Loucy (cell line): Measurements from ENCODE around the gene TIFAB.

Source experiments
- H2AFZ ChIP-seq: fragments of 200-600 bp; sonication (generic); 2 replicates; pipeline ENCODE4 v1.6.0; 2016; ENCODE audit warnings: antibody characterized with exemption, mild to moderate bottlenecking, low read length, moderate library complexity
- H3F3A ChIP-seq: fragments of 200-600 bp; 2 replicates; pipeline ENCODE4 v1.6.0; 2016; ENCODE audit warnings: antibody characterized with exemption, low read depth, mild to moderate bottlenecking
- H3K27me3 ChIP-seq: fragments of 200-600 bp; sonication (generic); 2 replicates; pipeline ENCODE4 v1.6.1; 2014; ENCODE audit warnings: low read length, mild to moderate bottlenecking; ENCODE audit not compliant: insufficient read depth, poor library complexity, severe bottlenecking
- H3K36me3 ChIP-seq: fragments of 200-600 bp; sonication (generic); 2 replicates; pipeline ENCODE4 v1.6.1; 2016; ENCODE audit warnings: low read length; ENCODE audit not compliant: insufficient read depth
- H3K4me1 ChIP-seq: fragments of 200-600 bp; sonication (generic); 2 replicates; pipeline ENCODE4 v1.5.1; 2014; ENCODE audit warnings: low read length, mild to moderate bottlenecking; ENCODE audit not compliant: insufficient read depth, poor library complexity, severe bottlenecking
- H3K4me2 ChIP-seq: fragments of 200-600 bp; sonication (generic); 2 replicates; pipeline ENCODE4 v1.6.0; 2014; ENCODE audit warnings: antibody characterized with exemption, low read length, low read depth, mild to moderate bottlenecking; ENCODE audit not compliant: poor library complexity, severe bottlenecking
- H3K4me3 ChIP-seq: fragments of 200-600 bp; sonication (generic); 2 replicates; pipeline ENCODE4 v1.5.1; 2014; ENCODE audit warnings: low read length, mild to moderate bottlenecking, mixed read lengths; ENCODE audit not compliant: poor library complexity, severe bottlenecking
- H3K79me2 ChIP-seq: fragments of 200-600 bp; sonication (generic); 2 replicates; pipeline ENCODE4 v1.6.1; 2014; ENCODE audit warnings: low read length; ENCODE audit not compliant: insufficient read depth
- H3K9ac ChIP-seq: fragments of 200-600 bp; sonication (generic); 2 replicates; pipeline ENCODE4 v1.6.0; 2014; ENCODE audit warnings: mild to moderate bottlenecking, low read depth, low read length, moderate library complexity; ENCODE audit not compliant: poor library complexity, severe bottlenecking
- H3K9me2 ChIP-seq: fragments of 200-600 bp; sonication (generic); replicated peaks from 2 replicates; pipeline ENCODE4 v1.6.1; 2016; ENCODE audit warnings: low read depth, low read length, mixed read lengths
- H3K9me3 ChIP-seq: fragments of 200-600 bp; sonication (generic); 2 replicates; pipeline ENCODE4 v1.6.1; 2014; ENCODE audit warnings: mild to moderate bottlenecking, antibody characterized with exemption, low read length, low read depth; ENCODE audit not compliant: insufficient read depth
- H4K20me1 ChIP-seq: fragments of 200-600 bp; sonication (generic); 2 replicates; pipeline ENCODE4 v1.6.0; 2014; ENCODE audit warnings: antibody characterized with exemption, low read length, mild to moderate bottlenecking; ENCODE audit not compliant: insufficient read depth, poor library complexity, severe bottlenecking
- CTCF ChIP-seq: fragments of 200-600 bp; sonication (generic); conservative IDR thresholded peaks from 2 replicates; pipeline ENCODE4 v1.5.1; 2014; ENCODE audit warnings: mild to moderate bottlenecking, antibody characterized with exemption, low read length
- EZH2phosphoT487 ChIP-seq: fragments of 200-600 bp; IDR thresholded peaks from 2 replicates; pipeline ENCODE4 v1.6.1; 2018; ENCODE audit warnings: antibody characterized with exemption, mild to moderate bottlenecking, moderate library complexity, borderline replicate concordance

Gene TIFAB

GRCh38 chr5:135433681-135434426 is 18.3 kb downstream of the TIFAB start:
- no peak overlapping the region for H2AFZ ChIP-seq
- no peaks in the 10 kb centered on the region for H3F3A ChIP-seq
- no peaks in the 10 kb centered on the region for H3K9me2 ChIP-seq
- H3K27me3 ChIP-seq: no peaks in the 10 kb centered on the region
- no peak overlapping the region for H3K9ac ChIP-seq
- H3K9me3 ChIP-seq: peaks cover under 1% of the 10 kb centered on the region; the same call in 1 of the 2 replicates
- H3K36me3 ChIP-seq: no peaks in the 10 kb centered on the region
- H3K4me2 ChIP-seq: no peak overlapping the region
- TF ChIP-seq CTCF (no peak), EZH2phosphoT487 (no peak)
- no peak overlapping the region for H3K4me3 ChIP-seq
- H3K79me2 ChIP-seq: no peaks in the 10 kb centered on the region
- H3K4me1 ChIP-seq: peaks cover 35% of the 10 kb centered on the region
- no peaks in the 10 kb centered on the region for H4K20me1 ChIP-seq

GRCh38 chr5:135432113-135432512 is 20.0 kb downstream of the TIFAB start:
- Histone ChIP-seq H3K9ac (no peak overlapping the region), H3K4me3 (no peak overlapping the region), H4K20me1 (no peaks in the 10 kb centered on the region), H2AFZ (no peak overlapping the region), H3K4me1 (peaks cover 33% of the 10 kb centered on the region), H3K9me2 (no peaks in the 10 kb centered on the region), H3F3A (no peaks in the 10 kb centered on the region), H3K4me2 (no peak overlapping the region), H3K36me3 (no peaks in the 10 kb centered on the region), H3K9me3 (peaks cover 10% of the 10 kb centered on the region; the same call in 1 of the 2 replicates), H3K27me3 (no peaks in the 10 kb centered on the region), H3K79me2 (no peaks in the 10 kb centered on the region)
- TF ChIP-seq CTCF (no peak), EZH2phosphoT487 (no peak)

GRCh38 chr5:135430135-135430437 is 22.1 kb downstream of the TIFAB start:
- TF ChIP-seq CTCF: no peak
- Histone ChIP-seq H3K27me3 (no peaks in the 10 kb centered on the region), H3K4me2 (no peak overlapping the region), H3K4me1 (peaks cover 41% of the 10 kb centered on the region), H3F3A (no peaks in the 10 kb centered on the region), H4K20me1 (no peaks in the 10 kb centered on the region), H3K36me3 (no peaks in the 10 kb centered on the region), H2AFZ (no peak overlapping the region), H3K9me3 (peaks cover 10% of the 10 kb centered on the region; the same call in 1 of the 2 replicates), H3K9ac (no peak overlapping the region), H3K79me2 (0 out of 2 replicates have a peak, but pooled peaks cover 3% of the 10 kb centered on the region), H3K4me3 (no peak overlapping the region), H3K9me2 (no peaks in the 10 kb centered on the region)
